HG02870 (cell line): Measurements from ENCODE around the gene UBE2B.
"Not testable (repeated sequence)": the region's sequence is repeated elsewhere in the genome, so short reads cannot be mapped to it uniquely, and the experiment has no call there.

ENCODE experiments used
- ATAC-seq: cut with Tn5 transposase; IDR thresholded peaks from one replicate; pipeline ENCODE4 v1.9.1; 2021; ENCODE audit warnings: mild to moderate bottlenecking, moderate library complexity; ENCODE audit not compliant: unreplicated experiment

Gene UBE2B

DNA sequence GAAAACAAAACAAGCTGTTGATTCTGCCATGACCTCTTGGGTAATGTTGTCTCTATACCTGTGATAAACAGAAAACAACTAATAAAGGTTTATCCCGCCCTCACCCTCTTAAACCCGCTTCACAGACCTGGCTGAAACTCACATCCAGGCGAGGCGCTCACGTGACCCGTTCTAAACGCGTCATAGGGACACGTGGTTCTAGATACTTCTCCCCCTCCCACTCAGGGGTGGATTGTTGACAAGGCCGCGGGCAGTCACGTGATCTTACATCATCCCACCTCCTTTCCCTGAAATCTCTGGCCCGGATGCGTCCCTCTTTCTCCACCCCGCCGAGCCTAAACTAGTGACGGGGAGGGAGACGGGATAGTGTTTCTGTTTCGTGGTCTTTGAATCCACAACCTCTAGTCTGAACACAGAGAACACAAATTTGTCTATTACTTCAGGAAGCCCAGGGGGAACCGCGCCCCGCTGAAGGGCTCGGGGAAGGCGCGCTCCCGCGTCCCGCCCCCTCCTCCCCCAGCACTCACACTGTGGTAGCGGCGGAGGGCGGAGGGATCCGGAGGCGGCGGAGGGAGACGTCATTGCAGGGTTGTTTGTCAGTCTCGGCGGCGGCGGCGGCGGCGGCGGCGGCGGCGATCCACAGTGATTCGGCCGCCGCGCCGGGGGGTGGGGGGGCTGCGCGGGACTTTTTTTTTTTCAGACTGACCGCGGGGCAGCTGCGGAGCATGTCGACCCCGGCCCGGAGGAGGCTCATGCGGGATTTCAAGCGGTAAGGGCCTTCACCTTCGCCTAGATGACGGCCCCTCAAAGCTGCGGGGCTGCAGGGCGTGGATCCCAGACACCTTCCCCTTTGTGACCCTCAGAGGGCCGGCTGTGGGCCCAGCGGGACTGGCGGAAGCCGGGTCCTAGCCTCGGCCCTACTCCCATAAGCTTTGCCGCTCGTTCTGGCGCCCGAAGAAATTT lies at the start of gene UBE2B:
TSS of gene UBE2B (plus strand) at position 699 of the 963 bp plus-strand sequence. CDS start at position 726, 27 bp downstream.
- ATAC-seq = peak; percentile 73

DNA sequence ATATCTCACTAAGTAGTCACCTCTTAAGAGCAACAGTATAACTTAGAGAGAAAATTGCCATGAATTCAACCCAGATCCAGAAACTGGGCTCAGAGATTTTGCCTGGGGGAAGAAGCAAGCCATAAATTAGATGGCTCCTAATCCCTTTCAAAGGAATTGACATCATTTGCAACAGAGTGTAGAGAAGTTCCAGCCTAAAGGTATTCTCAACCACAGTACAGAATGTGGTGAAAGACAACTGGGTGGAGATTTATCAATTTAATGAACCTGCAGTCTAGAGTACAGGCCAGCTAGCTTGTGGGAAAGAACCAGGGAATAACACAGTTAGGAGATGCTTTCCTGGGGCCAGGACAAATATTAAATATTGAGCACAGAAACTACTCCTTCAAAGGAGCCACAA lies 44.0 kb upstream of the UBE2B start:
- no peak for ATAC-seq

GRCh38 chr5:134328619-134329018 lies 42.8 kb upstream of the UBE2B start:
- no peak for ATAC-seq

DNA sequence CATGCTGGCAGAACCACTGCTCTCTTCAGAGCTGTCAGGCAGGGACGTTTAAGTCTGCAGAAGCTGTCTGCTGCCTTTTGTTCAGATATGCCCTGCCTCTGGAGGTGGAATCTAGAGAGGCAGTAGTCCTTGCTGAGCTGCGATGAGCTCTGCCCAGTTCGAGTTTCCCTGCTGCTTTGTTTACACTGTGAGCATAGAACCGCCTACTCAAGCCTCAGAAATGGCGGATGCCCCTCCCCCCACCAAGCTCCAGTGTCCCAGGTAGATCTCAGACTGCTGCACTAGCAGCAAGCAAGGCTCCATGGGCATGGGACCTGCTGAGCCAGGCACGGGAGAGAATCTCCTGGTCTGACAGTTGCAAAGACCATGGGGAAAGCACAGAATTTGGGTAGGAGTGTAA lies 34.5 kb upstream of the UBE2B start:
- ATAC-seq = not testable (repeated sequence)

GRCh38 chr5:134343500-134343899 lies 27.9 kb upstream of the UBE2B start:
- ATAC-seq = not testable (repeated sequence)

DNA sequence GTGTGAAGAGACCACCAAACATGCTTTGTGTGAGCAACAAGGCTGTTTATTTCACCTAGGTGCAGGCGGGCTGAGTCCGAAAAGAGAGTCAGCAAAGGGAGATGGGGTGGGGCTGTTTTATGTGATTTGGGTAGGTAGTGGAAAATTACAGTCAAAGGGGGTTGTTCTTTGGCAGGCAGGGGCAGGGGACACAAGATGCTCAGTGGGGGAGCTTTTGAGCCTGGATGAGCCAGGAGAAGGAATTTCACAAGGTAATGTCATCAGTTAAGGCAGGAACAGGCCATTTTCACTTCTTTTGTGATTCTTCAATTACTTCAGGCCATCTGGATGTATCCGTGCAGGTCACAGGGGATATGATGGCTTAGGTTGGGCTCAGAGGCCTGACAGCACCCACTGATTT lies 25.9 kb upstream of the UBE2B start:
- not testable (repeated sequence) for ATAC-seq

DNA sequence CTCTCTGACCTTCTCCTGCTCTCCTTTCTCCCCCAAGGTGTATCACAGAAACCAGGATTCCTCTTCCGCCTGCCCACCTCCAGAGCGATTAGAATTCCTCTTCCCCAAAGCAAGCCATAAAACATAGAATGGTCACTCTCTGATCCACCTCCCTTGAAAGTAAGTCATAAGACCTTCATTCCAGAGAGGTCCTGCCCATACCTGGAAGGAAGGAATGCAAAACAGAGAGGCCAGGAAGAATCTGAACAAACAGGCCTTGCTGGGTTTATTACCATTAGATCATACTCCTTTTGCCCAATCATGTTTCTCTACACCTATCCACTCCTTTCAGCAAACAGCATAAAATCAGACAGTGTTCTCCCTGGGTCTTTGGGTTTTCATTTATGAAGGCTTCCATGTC lies 25.4 kb upstream of the UBE2B start:
- no peak for ATAC-seq

DNA sequence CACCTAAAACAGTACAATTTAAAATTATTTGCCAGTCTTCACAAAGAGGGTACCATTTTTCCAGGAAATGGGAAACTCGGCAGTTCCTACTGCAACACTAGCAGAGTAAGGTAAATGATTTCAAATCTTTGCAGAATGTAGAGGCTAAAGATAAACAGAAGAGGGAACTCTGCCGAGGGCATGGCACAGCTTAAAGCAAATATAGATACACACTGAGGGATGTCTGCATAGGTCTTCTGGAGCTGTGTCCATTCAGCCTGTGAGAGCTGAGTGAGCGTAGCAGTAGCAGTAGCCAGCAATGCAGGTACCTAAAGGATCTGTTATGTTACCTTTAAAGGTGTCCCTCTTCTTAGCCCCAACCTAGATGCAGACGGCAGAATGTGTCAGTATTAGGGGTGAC lies 21.9 kb upstream of the UBE2B start:
- ATAC-seq = no peak

DNA sequence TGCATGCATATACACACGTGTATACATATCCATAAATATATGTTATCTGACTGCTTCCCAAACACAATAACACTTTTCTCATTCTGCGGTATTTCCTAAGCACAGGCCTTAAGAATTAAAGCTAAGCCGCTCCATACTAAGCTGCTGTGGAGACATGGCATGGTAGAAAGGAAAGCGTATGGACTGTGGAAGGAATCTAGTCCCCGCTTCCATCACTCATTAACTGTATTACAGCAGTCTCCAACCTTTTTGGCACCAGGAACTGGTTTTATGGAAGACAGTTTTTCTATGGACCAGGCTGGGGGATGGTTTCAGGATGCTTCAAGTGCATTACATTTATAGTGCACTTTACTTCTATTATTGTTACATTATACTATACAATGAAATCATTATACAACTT lies 15.7 kb upstream of the UBE2B start:
- ATAC-seq = no peak

DNA sequence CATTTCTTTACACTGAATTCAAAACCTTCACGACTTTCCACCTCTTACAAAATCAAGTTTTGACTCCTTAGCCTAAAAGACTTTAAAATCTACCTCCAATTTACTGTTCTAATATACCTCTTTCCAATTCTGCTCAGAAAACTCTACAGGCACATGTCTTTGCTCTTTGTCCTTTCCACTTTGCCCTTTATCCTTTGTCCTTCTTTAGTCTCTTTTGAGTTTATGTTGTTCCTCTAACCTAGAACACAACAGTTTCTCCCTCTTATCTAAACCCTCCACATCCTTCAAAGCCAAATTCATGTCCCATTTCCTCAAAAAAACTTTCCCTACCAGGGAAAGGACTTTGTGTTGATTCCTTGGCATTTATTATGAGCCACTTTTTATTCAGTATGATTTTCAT lies 5.8 kb upstream of the UBE2B start:
- ATAC-seq = no peak

- ATAC-seq = peak; percentile 8
Measured at GRCh38 chr5:134370311-134370870, 978 bp upstream of the UBE2B start.

DNA sequence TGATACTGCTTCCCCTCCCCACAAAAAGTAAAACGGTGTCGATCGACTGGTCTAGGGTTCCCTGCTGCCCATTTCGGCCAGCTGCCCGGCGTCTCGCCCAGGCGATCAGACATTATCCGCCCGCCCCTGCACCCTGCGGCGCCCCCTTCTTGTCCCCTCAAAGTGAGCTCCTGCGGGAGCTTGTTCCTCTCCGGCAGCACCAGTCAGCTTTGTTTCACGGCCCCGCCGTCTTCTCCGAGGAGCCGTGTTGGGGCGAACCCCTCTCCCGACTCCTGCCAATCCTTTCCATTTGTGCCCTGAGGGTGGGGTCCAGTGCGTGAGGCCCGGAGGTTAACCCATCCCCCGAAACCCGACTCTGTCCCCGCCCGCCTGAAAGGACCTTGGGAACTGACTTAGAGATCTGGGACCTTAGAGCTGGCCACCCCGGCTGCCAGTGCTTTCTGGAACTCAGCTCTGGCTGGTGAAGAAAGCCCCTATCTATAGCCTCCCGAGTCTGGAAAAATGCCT lies 518 bp downstream of the UBE2B start:
- no peak for ATAC-seq

GRCh38 chr5:134373633-134374032 lies 2.3 kb downstream of the UBE2B start:
- not testable (repeated sequence) for ATAC-seq

DNA sequence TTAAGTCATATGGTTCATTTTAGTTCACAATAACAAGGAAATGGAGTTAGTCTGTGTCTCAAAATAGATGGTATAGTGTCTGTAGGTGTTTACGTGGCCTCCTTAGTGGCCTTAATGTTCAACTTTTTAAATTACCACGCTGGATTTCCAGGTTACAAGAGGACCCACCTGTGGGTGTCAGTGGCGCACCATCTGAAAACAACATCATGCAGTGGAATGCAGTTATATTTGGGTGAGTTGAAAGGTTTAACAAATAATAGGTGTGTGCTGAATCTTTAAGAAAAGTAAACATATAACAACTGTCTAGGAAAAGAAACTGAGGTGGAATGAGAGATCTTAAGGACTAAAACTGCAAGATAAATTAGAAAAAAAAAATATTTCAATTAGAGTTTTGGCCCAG lies 2.9 kb downstream of the UBE2B start:
- ATAC-seq = no peak

DNA sequence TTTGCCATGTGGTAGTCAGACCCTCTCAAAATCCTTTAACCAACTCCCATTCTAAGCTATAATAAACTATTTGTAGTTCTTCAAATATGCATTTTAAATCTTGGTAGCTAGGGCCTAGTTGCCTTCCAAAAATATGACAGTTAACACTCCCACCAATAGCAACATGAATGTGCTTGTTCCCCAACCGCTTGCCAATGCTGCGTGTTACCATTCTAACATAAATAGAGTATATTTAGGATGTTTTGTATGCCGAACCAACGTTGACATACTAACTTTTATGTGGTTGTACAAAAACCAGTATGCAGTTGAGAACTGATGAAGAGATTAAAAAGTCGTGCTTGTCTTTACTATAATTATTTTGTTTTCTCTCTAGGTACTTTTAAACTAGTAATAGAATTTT lies 9.0 kb downstream of the UBE2B start:
- ATAC-seq = no peak

DNA sequence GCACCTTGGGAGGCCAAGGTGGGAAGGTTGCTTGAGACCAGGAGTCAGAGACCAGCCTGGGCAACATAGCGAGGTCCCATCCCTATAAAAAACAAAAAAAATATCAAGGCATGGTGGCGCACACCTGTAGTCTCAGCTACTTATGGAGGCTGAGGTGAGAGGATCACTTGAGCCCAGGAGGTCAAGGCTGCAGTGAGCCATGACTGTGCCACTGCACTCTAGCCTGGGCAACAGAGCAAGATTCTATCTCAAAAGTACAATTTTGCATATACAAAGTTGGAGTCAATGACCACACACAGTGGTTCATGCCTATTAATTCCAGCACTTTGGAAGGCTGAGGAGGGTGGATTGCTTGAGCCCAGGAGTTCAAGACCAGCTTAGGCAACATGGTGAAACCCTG lies 10.8 kb downstream of the UBE2B start:
- not testable (repeated sequence) for ATAC-seq

DNA sequence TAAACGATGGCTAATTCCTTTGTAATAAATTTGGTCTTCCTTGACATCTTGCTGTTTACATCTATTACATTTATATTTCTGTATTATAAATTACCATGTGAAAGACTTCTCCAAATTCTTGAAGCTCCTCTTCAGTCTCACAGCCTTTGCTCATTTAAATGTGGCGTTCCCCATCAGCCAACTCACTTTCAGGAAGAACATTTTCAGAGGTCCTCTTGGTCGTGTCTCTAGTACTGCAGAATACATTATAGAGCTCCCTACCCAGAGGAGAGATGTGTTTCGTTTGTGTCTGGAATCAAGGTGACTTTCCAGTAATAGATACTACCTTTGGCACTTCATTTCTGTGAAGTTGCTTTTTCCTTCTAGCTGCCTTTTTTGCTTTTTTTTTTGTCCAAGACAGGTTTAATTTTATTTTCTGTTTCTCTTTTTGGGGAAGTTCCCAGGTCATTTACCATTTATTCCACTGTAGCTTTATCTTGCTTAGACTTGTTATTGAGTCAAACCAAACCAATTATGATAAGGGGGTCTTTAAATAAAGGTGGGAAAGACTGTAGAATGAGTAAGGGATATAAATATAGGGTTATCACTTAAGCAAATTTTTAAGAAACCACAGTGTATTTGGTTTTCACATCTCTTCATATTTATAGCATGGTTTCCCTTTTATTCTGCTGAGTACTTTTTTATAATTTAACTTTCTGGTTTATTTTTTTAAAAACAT lies 12.8 kb downstream of the UBE2B start:
- ATAC-seq = no peak

GRCh38 chr5:134387443-134387842 lies 16.1 kb downstream of the UBE2B start:
- no peak for ATAC-seq

DNA sequence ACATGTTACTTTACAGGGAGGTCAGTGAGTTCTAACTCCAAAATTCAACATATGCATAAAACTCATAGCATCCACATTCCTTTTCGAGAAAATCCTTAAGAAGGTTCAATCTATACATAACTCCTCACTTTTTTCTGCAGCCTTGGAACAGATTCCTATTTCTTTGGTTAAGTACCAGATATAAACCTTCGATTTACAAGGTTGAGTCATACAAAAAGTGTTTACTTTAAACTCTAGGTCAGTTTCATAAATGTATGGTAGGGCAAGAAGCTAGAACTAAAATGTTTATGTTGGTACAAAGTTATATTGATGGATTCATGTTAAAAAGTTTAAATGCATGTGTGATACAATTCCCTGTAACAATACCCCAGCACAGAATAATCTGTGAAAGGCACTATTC lies 20.9 kb downstream of the UBE2B start:
- ATAC-seq = no peak

GRCh38 chr5:134394932-134395331 lies 23.6 kb downstream of the UBE2B start:
- ATAC-seq = no peak

DNA sequence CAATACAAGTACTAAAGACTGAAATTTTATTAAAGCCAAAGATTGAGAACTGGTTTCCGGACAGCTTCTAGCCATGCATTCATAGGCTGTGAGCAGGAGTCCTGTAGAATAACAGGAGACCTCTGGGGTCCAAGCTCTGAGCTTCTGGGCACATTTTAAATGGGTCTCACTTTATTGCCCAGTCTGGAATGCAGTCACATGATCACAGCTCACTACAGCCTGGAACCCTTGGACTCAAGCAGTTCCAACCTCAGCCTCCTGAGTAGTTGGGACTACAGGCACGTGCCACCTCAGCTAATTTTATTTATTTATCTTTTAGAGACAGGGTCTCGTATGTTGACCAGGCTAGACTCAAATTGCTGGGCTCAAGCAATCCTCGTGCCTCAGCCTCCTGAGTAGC lies 24.9 kb downstream of the UBE2B start:
- no peak for ATAC-seq
